Superior temporal gyrus (tissue), 1 donor: ENCODE measurements around the gene RHBDD1.
A peak's percentile ranks its signal among the peaks of the same experiment; 100 is the strongest.
"Not testable (repeated sequence)": the region's sequence is repeated elsewhere in the genome, so short reads cannot be mapped to it uniquely, and the experiment has no call there.

ENCODE experiments used
- DNase-seq: peaks from one replicate; pipeline ENCODE4 v3.0.0-alpha.2; 2016; ENCODE audit errors: extremely low spot score

Gene RHBDD1

GRCh38 chr2:226843001-226843400, 7.1 kb downstream of the RHBDD1 start:
- not testable (repeated sequence) for DNase-seq

DNA sequence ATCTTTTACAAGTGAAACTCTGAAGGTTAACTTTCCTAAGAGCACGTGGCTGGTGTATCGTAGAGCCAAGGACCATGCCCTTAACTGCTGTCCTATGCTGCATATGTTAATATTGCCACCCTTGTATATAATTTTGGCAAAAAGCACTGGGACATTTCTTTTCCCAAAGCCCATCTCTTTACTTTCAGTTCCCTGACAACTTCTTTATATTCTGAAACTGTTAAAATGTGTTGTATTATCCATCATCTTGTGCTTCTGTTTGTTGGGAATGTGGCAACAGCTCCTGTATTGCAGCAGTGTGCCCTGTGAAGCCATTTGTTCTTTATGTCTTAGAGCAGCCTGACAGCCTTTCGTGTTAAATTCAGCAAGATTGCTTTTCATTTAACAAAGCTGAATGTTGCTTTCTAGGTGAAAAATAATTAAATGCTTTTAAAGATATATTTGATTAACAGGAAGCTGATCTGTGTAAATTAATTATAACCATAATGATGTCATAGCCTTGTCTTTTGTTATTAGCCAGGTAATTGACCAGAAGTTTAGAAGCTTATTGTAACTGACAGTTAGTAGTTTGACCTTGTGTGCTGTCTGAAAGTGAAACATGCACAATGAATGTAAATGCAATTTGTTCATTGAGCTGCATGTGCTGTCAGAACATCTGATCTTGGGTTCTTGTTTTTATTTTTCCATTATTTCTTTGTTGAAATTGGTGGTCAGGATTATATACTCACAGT, 9.7 kb downstream of the RHBDD1 start:
- no peak for DNase-seq

- DNase-seq, result no peak
These were observed 11.2 kb downstream of the RHBDD1 start for GRCh38 chr2:226847090-226847489.

- no peak for DNase-seq
These were observed 11.7 kb downstream of the RHBDD1 start for GRCh38 chr2:226847511-226847910.

DNA sequence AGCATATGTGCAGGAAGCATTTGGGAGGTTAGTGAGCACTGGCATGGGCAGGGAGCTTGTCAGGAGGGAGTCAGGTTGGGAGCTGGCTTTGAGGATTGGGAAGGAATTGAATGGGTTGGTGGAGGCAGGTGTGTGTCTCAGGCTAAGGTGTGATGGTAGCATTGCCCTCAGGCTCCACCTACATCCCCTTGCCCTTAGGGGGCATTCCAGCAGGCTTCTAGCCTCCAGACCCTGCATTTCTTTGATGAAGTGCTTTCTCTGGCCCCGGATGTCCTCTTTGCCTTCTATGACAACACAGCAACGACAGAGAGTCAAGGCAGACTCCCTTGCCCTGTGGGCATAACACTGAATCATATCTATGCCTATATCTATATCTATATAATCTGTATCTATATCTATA, 13.5 kb downstream of the RHBDD1 start:
- DNase-seq, result no peak

DNA sequence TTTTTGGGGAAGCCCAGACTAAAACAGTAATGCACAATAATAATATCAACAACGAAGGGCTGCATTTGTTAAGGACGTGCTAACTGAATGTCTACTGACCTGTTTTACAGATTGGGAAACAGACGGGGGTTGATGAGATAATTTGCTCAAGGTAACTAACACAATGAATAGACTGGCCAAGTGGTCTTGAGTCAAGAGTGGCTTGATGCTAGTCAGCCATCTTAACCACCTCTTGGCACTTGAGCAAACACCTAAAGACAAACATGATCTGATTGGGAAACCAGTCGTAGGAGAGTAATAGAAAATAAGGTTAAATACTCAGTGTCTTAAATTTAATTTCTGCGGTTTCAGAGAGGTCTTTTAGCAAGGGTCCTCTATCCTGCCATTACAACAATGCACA, 14.2 kb downstream of the RHBDD1 start:
- no peak for DNase-seq

DNA sequence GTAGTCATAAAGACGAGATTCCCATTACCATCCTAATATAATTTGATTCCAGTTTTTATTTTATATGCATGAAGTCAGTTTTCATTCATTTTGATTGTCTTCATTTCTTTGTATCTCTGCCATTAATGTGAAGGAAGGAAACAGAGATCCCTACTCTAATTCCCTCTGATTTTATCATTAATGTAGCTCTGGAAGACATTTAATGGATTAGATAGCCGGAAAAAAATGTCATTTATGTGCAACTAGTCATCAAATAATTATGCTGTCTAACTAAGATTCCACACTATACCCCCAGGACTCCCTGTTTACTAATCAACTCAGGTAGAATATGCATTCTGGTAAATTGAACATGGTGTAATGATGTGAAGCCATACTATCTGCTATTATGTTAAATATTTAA, 19.9 kb downstream of the RHBDD1 start:
- no peak for DNase-seq

- DNase-seq, result no peak
These were observed 24.2 kb downstream of the RHBDD1 start for GRCh38 chr2:226860087-226860486.

GRCh38 chr2:226862623-226863022, 26.8 kb downstream of the RHBDD1 start:
- no peak for DNase-seq

GRCh38 chr2:226865273-226865672, 29.4 kb downstream of the RHBDD1 start:
- DNase-seq, result no peak

DNA sequence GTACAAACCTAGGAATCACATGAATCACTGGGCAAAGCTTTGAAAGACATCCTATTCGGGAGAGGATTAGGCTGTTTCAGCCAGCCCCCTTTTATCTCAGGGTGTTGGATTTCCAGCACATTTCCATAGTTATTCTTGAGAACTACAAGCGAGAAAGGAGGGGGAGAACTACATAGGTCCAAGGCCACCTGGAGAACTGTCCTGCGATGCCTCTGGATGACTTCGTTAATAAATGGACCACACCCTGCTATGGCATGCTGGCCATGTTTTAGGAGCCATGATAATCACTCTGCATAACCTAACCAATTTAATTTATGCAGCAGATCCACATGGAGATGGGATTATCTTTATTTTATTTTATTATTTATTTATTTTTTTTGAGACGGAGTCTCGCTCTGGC, 29.9 kb downstream of the RHBDD1 start:
- no peak for DNase-seq

DNA sequence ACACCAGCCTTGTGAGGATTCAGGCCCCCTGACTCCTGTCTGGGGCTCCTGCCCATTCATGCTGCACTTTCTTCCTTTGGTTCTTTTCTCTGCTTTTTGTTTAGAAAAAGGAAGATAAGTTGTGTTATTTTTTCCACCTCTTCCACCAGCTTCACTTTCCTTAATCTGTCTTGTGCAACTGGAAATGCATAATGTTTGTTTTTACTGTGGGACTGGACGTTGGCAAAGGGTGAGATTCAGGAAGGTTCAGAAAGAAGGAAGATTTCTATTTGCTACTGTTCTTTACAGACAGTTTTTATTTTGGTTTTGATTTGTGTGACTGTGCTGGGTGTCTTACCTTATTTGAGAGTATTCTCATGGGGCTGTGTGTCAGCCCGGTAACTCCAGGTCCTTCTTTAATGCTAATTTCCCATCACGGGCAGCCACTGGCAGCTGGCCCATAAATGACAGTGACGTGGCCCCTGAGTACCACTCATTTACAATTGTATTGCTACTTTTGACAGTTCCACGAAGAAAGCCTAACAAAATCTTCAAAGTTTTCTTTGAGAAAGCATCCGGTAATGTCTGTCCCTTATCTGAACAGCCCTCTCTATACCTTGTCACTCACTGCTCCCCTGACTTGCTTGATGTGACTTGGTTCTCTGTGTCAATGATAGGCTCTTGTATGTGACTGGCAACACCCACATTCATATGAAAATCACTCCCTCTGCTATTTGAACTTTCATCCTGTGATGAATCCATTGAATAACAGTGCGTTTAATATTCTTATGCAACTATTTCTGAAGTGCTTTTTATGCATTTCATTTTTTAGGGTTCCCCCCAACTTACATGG, 32.7 kb downstream of the RHBDD1 start:
- no peak for DNase-seq

DNA sequence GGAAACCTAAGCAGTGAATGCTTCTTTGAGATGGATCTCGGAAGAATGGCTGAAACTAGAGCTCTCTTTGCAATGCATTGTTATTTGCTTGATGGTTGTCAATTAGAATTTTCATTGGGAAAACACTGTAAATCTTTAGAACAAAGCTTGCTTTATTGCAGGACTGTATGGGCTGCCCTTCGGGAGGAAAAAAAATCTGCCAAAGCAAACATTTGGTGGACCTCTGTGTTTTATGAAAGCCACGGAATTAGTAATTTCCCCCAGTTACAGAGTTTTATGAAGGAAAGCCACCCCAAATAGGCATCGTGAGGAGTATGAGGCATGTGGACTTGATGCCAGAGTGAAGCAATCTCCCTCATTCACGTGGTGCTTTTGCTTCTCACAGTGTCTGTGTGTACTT, 33.5 kb downstream of the RHBDD1 start:
- DNase-seq, result no peak

DNA sequence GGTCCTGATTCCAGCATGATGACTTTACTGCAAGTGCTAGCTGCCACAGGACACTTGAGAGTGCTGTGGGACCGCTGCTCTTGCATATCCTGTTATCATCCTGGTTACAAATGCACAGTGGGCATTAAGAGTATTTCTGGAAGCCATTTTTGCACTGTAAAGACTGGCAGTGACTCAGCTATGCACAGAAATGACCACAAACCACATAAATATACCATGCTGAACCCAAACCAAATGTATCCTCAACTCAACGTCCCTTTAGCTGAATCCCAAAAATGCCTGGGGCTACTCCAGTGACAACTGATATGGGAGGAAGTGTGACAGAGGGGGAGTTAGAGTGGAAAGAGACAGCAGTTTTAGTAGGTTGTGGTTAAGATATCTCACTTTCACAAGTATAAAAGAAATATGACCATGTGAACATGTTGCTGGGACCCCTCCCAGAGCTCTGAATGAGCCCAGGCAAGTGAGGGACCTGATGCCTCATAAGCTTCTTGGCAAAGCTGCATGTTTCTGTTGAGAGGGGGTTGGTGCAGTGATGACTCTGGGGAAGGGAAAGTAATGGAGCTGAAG, 37.3 kb downstream of the RHBDD1 start:
- DNase-seq, result no peak

GRCh38 chr2:226873826-226874225, 38.0 kb downstream of the RHBDD1 start:
- DNase-seq, result no peak

DNA sequence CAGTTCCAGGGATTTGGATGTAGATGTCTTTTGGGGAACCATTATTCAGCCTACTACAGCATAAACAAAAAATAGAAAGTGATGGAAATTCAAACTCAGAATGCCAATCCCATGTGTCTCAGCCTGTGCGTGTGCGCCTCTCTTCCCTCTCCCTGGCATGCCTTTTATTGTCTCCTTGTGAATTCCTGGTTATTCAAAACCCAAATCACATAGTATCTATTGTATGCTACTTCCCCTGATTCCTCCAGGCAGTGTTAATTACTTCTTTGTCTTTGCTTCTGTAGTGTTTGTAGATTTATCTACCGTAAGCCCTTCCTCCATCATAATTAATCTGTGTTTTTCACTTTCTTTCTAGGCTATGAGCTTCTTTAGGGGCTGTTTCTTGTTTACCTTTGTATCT, 38.9 kb downstream of the RHBDD1 start:
- DNase-seq, result peak; percentile 33

- no peak for DNase-seq
These were observed 39.8 kb downstream of the RHBDD1 start for GRCh38 chr2:226875438-226876225.

GRCh38 chr2:226877491-226877890, 41.6 kb downstream of the RHBDD1 start:
- peak; percentile 73 for DNase-seq

DNA sequence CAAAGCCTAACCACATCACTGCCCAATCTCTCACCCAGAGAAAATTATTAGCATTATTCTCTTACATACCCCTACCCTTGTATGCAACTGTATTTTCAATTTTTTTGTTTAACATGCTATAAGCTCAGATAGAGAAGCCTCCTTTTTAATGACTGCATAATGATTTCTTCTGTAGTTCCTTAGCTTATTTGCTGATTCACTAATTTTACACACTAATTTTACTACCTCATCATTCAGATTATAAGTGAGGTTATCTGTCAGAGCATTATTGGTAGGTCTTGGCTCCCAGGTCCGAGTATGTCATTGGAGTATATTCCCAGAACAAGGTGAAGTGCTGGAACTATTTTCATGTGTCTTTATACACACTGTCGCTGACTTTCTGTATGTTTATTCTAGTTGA, 45.4 kb downstream of the RHBDD1 start:
- no peak for DNase-seq

DNA sequence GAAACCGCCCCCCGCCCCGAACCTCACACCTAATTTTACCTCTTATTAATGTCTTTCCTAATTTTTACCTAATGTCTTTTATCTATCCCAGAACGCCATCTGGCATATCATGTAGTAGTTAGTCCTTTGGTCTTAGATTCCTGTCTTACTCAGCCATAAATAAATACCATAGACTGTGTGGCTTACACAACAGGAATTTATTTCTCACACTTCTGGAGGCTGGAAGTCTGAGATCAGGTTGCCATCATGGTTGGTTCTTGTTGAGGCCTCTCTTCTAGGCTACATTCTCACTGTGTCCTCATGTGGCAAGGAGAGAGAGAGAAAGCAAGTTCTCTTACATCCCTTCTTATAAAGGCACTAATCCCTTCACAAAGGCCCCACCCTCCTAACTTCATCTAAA, 46.8 kb downstream of the RHBDD1 start:
- DNase-seq, result no peak

DNA sequence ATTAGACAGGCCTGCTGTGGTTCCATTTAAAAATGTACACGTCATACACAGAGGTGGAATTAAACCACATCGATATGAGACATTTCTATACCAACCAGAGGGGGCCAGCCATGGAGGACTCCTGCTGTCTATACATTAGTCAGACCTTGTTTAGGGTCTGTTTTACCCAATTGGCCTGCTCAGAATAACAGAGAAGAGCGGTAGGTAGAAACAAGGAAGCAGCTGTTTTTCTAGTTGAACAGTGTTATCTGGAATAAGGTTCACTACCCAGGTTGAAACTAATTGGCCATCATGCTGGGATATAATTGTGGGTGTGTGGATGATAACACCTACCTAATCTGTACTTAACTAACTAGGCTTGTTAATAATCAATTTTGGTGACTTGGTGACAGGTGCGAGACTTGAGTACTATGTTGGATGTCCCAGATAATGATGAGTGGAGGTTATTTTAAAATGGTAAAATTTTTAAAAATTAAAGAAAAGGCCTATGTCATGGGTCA, 47.5 kb downstream of the RHBDD1 start:
- DNase-seq, result no peak

GRCh38 chr2:226884166-226884565, 48.3 kb downstream of the RHBDD1 start:
- no peak for DNase-seq
